SK-N-SH (cell line): Measurements from ENCODE around the gene RNF166. TPM values are rescaled to one million over a fixed set of nuclear protein-coding genes. Genes with fewer than 3 reads are reported as not detected.
A peak's percentile ranks its signal among the peaks of the same experiment; 100 is the strongest.

Experiments
- CTCF ChIA-PET: fragments of 300-600, 350-600 bp; formaldehyde crosslinking; extraction: SDS; loops from one replicate; lab custom pipeline; 2021; lab: Yijun Ruan, JAX
- POLR2A ChIA-PET: fragments of 350-600 bp; sonication (Branson Sonifier 250); formaldehyde crosslinking; extraction: SDS; loops from one replicate; lab custom pipeline; 2020; ENCODE audit warnings: antibody characterized with exemption, inconsistent platforms; lab: Yijun Ruan, JAX
- DNase-seq: peaks from one replicate; pipeline ENCODE4 v3.0.0; 2012
- H2AFZ ChIP-seq: fragments of 200-600 bp; sonication (generic); 2 replicates; pipeline ENCODE4 v1.8.1; 2016; ENCODE audit warnings: antibody characterized with exemption, mild to moderate bottlenecking, low read depth
- H3F3A ChIP-seq: fragments of 200-600 bp; sonication (generic); replicated peaks from 2 replicates; pipeline ENCODE3; 2016; ENCODE audit warnings: antibody characterized with exemption, mild to moderate bottlenecking; ENCODE audit not compliant: insufficient read depth
- H3K27ac ChIP-seq, 2 experiments: fragments of 200-500 bp in 1 of 2; fragments of 200-600 bp in 1 of 2; sonication (Bioruptor generic) in 1 of 2; sonication (generic), shearing (Covaris generic) in 1 of 2; 2 replicates each; pipeline versions ENCODE4 v1.5.1 to v1.6.1; 2014 to 2016; ENCODE audit warnings: low read depth in 2 of 2, inconsistent platforms in 1 of 2, low read length in 1 of 2, mild to moderate bottlenecking in 1 of 2, mixed read lengths in 1 of 2
- H3K27me3 ChIP-seq: fragments of 200-600 bp; sonication (generic), shearing (Covaris generic); 2 replicates; pipeline ENCODE4 v1.6.1; 2016; ENCODE audit warnings: mixed run types; ENCODE audit not compliant: insufficient read depth
- H3K36me3 ChIP-seq, 2 experiments: fragments of 200-500 bp in 1 of 2; fragments of 200-600 bp in 1 of 2; sonication (Bioruptor generic) in 1 of 2; sonication (generic) in 1 of 2; replicated peaks in 1 of 2; 2 replicates each; pipeline versions ENCODE3 to v1.5.1; 2014 to 2016; ENCODE audit warnings: low read length in 1 of 2, mild to moderate bottlenecking in 1 of 2; ENCODE audit not compliant: insufficient read depth in 2 of 2, control insufficient read depth in 1 of 2
- H3K4me1 ChIP-seq, 2 experiments: fragments of 200-500 bp in 1 of 2; fragments of 200-600 bp in 1 of 2; sonication (Bioruptor generic) in 1 of 2; sonication (generic), shearing (Covaris generic) in 1 of 2; 2 replicates each; pipeline versions ENCODE4 v1.5.1 to v1.6.1; 2014 to 2016; ENCODE audit warnings: low read depth in 1 of 2, low read length in 1 of 2, mixed run types in 1 of 2; ENCODE audit not compliant: insufficient read depth in 2 of 2, control insufficient read depth in 1 of 2
- H3K4me2 ChIP-seq: fragments of 200-600 bp; sonication (generic), shearing (Covaris generic); 2 replicates; pipeline ENCODE4 v1.6.1; 2017; ENCODE audit warnings: mixed run types
- H3K4me3 ChIP-seq, 2 experiments: fragments of 200-500 bp in 1 of 2; fragments of 200-600 bp in 1 of 2; sonication (Bioruptor generic) in 1 of 2; sonication (generic), shearing (Covaris generic) in 1 of 2; 2 replicates each; pipeline versions ENCODE4 v1.5.1 to v1.8.1; 2014 to 2016; ENCODE audit warnings: low read depth in 2 of 2, inconsistent platforms in 1 of 2, low read length in 1 of 2, mild to moderate bottlenecking in 1 of 2, mixed read lengths in 1 of 2, moderate library complexity in 1 of 2
- H3K79me2 ChIP-seq: fragments of 200-600 bp; sonication (generic); 2 replicates; pipeline ENCODE4 v1.8.1; 2017; ENCODE audit warnings: mild to moderate bottlenecking; ENCODE audit not compliant: insufficient read depth
- H3K9ac ChIP-seq: fragments of 200-600 bp; sonication (generic); 2 replicates; pipeline ENCODE4 v1.6.1; 2017; ENCODE audit warnings: mixed run types
- H3K9me2 ChIP-seq: fragments of 200-600 bp; sonication (generic); 2 replicates; pipeline ENCODE4 v1.6.1; 2017; ENCODE audit warnings: mixed run types
- H3K9me3 ChIP-seq: fragments of 200-600 bp; sonication (generic); 2 replicates; pipeline ENCODE4 v1.6.1; 2017; ENCODE audit warnings: mixed run types, mild to moderate bottlenecking, moderate library complexity
- H4K20me1 ChIP-seq: fragments of 200-600 bp; sonication (generic); 2 replicates; pipeline ENCODE4 v1.6.1; 2017; ENCODE audit warnings: mild to moderate bottlenecking, mixed run types; ENCODE audit not compliant: insufficient read depth
- FOSL2 ChIP-seq: IDR thresholded peaks from 2 replicates; pipeline ENCODE4 v1.4.0; 2012; ENCODE audit warnings: low read depth, mild to moderate bottlenecking, moderate library complexity, borderline replicate concordance
- FOXJ3 ChIP-seq: sonication (generic); formaldehyde crosslinking; IDR thresholded peaks from 2 replicates; pipeline ENCODE4 v1.5.1; 2020; ENCODE audit warnings: mild to moderate bottlenecking, missing genetic modification reagents
- NFIC ChIP-seq: IDR thresholded peaks from 2 replicates; pipeline ENCODE4 v1.4.0; 2012; ENCODE audit warnings: borderline replicate concordance
- NRF1 ChIP-seq: IDR thresholded peaks from 2 replicates; pipeline ENCODE4 v1.6.1; 2012; ENCODE audit warnings: low read depth, mild to moderate bottlenecking, low read length
- POLR2AphosphoS5 ChIP-seq: IDR thresholded peaks from 2 replicates; pipeline ENCODE4 v1.6.1; 2012; ENCODE audit warnings: low read depth, low read length
- RXRA ChIP-seq: IDR thresholded peaks from 2 replicates; pipeline ENCODE4 v1.4.0; 2012; ENCODE audit warnings: low read depth, mild to moderate bottlenecking, borderline replicate concordance
- TAF1 ChIP-seq: IDR thresholded peaks from 2 replicates; pipeline ENCODE4 v1.6.1; 2012; ENCODE audit warnings: low read depth, mild to moderate bottlenecking, low read length, moderate library complexity, borderline replicate concordance
- TCF12 ChIP-seq: IDR thresholded peaks from 2 replicates; pipeline ENCODE4 v1.4.0; 2012
- TEAD4 ChIP-seq: IDR thresholded peaks from 2 replicates; pipeline ENCODE4 v1.4.0; 2012; ENCODE audit warnings: mild to moderate bottlenecking, borderline replicate concordance; ENCODE audit not compliant: insufficient read depth
- WGBS: methylation state at CpG from one replicate; pipeline ENCODE4 v1.1.6; 2017; ENCODE audit warnings: low lambda C conversion rate; 5-methylcytosine and 5-hydroxymethylcytosine counted together
- polyA plus RNA-seq, 3 experiments: library from polyadenylated mRNA; depleted of rRNA; stranded (reverse); fragments of >200 nt; gene quantifications; 2 replicates each; pipeline ENCODE4 v1.2.3, GENCODE V29; 2012
- TF ChIP-seq, protein P1 (sequence below): IDR thresholded peaks from 2 replicates; pipeline ENCODE4 v1.4.0; 2012; ENCODE audit warnings: low read depth, borderline replicate concordance
- TF ChIP-seq, protein P2 (sequence below): fragments of 200-600 bp; sonication (generic); IDR thresholded peaks from 2 replicates; pipeline ENCODE4 v1.6.1; 2017; ENCODE audit warnings: antibody characterized with exemption, mild to moderate bottlenecking, moderate library complexity
- TF ChIP-seq, protein P3 (sequence below): IDR thresholded peaks from 2 replicates; pipeline ENCODE4 v1.4.0; 2012; ENCODE audit warnings: low read depth, borderline replicate concordance
- TF ChIP-seq, protein P4 (sequence below): IDR thresholded peaks from 2 replicates; pipeline ENCODE4; 2012
- TF ChIP-seq, protein P5 (sequence below): fragments of 150-350 bp; IDR thresholded peaks from 2 replicates; pipeline ENCODE4 v1.6.1; 2017; ENCODE audit warnings: antibody characterized with exemption, low read length, low read depth, borderline replicate concordance

Gene RNF166
- polyA plus RNA-seq, 1 of the 3 experiments (the other 2 are of a cell fraction), result 17.2 TPM

DNA sequence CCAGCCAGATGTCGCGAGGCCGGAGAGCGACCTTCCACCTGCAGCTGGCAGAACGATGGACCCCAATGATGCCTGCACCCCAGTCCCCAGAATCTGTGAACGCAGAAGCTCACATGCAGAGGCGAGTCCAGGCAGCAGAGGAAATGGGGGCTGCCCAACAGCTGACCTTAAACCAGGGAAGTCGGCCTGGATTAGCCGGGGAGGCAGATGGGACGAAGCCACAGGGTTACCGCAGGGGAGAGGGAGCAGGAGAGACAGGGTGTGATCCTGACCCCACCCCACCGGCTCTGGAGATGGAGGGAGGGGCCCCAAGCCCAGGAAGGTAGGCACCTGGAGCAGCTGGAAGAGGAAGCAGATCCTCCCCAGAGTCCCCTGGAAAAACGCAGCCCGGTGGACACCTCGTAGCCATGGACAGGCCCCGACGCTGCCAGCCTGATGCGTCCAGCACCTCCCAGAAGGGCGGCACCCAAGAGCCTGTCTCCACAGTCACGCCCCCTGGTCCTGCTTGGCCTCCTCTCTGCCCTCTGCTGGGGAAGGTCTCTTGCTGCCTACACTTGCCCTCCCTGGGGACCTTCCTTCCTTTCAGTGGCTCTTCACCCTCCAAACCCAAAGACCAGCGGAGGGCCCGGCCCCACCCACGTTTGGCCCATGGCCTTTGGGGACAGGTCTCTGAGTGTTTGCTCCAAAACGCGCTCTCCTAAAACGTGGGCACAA lies 41.5 kb upstream of the RNF166 start:
- 82% methylated on average over 26 of the region's 26 CpGs for WGBS
- H3K9ac ChIP-seq, result no peak overlapping the region
- H3K4me2 ChIP-seq, result no peak overlapping the region
- TF ChIP-seq NRF1, result no peak
- TF ChIP-seq, protein P1, sequence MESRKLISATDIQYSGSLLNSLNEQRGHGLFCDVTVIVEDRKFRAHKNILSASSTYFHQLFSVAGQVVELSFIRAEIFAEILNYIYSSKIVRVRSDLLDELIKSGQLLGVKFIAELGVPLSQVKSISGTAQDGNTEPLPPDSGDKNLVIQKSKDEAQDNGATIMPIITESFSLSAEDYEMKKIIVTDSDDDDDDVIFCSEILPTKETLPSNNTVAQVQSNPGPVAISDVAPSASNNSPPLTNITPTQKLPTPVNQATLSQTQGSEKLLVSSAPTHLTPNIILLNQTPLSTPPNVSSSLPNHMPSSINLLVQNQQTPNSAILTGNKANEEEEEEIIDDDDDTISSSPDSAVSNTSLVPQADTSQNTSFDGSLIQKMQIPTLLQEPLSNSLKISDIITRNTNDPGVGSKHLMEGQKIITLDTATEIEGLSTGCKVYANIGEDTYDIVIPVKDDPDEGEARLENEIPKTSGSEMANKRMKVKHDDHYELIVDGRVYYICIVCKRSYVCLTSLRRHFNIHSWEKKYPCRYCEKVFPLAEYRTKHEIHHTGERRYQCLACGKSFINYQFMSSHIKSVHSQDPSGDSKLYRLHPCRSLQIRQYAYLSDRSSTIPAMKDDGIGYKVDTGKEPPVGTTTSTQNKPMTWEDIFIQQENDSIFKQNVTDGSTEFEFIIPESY, result no peak
- TF ChIP-seq, protein P2, sequence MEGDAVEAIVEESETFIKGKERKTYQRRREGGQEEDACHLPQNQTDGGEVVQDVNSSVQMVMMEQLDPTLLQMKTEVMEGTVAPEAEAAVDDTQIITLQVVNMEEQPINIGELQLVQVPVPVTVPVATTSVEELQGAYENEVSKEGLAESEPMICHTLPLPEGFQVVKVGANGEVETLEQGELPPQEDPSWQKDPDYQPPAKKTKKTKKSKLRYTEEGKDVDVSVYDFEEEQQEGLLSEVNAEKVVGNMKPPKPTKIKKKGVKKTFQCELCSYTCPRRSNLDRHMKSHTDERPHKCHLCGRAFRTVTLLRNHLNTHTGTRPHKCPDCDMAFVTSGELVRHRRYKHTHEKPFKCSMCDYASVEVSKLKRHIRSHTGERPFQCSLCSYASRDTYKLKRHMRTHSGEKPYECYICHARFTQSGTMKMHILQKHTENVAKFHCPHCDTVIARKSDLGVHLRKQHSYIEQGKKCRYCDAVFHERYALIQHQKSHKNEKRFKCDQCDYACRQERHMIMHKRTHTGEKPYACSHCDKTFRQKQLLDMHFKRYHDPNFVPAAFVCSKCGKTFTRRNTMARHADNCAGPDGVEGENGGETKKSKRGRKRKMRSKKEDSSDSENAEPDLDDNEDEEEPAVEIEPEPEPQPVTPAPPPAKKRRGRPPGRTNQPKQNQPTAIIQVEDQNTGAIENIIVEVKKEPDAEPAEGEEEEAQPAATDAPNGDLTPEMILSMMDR, result peak; percentile 34
- peaks cover 74% of the 10 kb centered on the region for H3K79me2 ChIP-seq
- no peak for DNase-seq
- peaks cover 0 to 5% of the 10 kb centered on the region in 2 experiments for H3K36me3 ChIP-seq
- H3F3A ChIP-seq, result peaks cover 4% of the 10 kb centered on the region
- H3K4me3 ChIP-seq, result no peak overlapping the region
- H2AFZ ChIP-seq, result no peak overlapping the region
- CTCF ChIA-PET, result interaction anchor here (1.1 to 30.9 kb wide), 4 partner anchors 7 to 110 kb away, joined by 3 to 540 read pairs (median 272); no protein-coding TSS in a partner anchor
- POLR2A ChIA-PET, result no interaction called here
- H4K20me1 ChIP-seq, result peaks cover 54% of the 10 kb centered on the region
- H3K27me3 ChIP-seq, result no peaks in the 10 kb centered on the region
- H3K9me2 ChIP-seq, result no peaks in the 10 kb centered on the region
- no peaks in the 10 kb centered on the region for H3K9me3 ChIP-seq
- H3K27ac ChIP-seq, result no peak overlapping the region
- H3K4me1 ChIP-seq, result peaks cover 0 to 3% of the 10 kb centered on the region in 2 experiments; a peak in 1 of 4 replicates

DNA sequence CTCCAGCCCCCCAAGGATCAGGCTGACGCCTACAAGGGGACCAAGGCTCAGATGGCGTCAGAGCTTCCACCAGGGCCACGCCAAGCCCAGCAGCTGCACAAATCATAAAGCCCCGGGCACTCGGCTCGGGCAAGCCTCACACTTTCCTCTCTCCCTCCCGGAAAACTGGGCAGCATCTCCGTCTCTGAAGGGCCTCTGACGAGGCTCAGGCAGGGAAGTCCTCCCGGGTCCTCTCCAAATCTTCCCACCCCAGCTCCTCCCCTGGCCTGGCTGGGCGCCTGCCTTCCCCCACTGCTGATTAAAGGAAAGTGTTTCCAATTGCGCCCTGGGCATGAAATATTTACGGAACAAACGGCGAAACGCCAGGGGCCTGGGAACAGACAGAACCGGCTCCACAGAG lies 40.3 kb upstream of the RNF166 start:
- ChIA-PET POLR2A (interaction anchor here (1.2 kb wide), 1 partner anchor 53 kb away, joined by 3 read pairs; no protein-coding TSS in a partner anchor), CTCF (interaction anchor here (1.1 to 30.9 kb wide), 6 partner anchors 6 to 421 kb away, joined by 3 to 540 read pairs (median 25); partner anchors contain the start of gene PIEZO1)
- Histone ChIP-seq H3K9me3 (no peaks in the 10 kb centered on the region), H3K27me3 (no peaks in the 10 kb centered on the region), H3K4me1 (peaks cover 0 to 3% of the 10 kb centered on the region in 2 experiments; a peak in 1 of 4 replicates), H2AFZ (no peak overlapping the region), H3K79me2 (peaks cover 66% of the 10 kb centered on the region), H3K4me3 (no peak overlapping the region), H3K9ac (no peak overlapping the region), H3K9me2 (no peaks in the 10 kb centered on the region), H3F3A (peaks cover 4% of the 10 kb centered on the region), H3K36me3 (peaks cover 0 to 5% of the 10 kb centered on the region in 2 experiments), H3K4me2 (no peak overlapping the region), H3K27ac (no peak overlapping the region), H4K20me1 (peaks cover 48% of the 10 kb centered on the region)
- WGBS, result 78% methylated on average over 17 of the region's 17 CpGs
- DNase-seq, result no peak
- TF ChIP-seq TCF12 (no peak), RXRA (no peak), POLR2AphosphoS5 (no peak), TEAD4 (no peak), NRF1 (no peak), NFIC (no peak), FOXJ3 (CRISPR knock-in tag) (no peak), TAF1 (no peak), FOSL2 (no peak)
- TF ChIP-seq, protein P3, sequence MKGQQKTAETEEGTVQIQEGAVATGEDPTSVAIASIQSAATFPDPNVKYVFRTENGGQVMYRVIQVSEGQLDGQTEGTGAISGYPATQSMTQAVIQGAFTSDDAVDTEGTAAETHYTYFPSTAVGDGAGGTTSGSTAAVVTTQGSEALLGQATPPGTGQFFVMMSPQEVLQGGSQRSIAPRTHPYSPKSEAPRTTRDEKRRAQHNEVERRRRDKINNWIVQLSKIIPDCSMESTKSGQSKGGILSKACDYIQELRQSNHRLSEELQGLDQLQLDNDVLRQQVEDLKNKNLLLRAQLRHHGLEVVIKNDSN, result no peak
- TF ChIP-seq, protein P4, sequence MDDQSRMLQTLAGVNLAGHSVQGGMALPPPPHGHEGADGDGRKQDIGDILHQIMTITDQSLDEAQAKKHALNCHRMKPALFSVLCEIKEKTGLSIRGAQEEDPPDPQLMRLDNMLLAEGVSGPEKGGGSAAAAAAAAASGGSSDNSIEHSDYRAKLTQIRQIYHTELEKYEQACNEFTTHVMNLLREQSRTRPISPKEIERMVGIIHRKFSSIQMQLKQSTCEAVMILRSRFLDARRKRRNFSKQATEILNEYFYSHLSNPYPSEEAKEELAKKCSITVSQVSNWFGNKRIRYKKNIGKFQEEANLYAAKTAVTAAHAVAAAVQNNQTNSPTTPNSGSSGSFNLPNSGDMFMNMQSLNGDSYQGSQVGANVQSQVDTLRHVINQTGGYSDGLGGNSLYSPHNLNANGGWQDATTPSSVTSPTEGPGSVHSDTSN, result no peak
- TF ChIP-seq, protein P5, sequence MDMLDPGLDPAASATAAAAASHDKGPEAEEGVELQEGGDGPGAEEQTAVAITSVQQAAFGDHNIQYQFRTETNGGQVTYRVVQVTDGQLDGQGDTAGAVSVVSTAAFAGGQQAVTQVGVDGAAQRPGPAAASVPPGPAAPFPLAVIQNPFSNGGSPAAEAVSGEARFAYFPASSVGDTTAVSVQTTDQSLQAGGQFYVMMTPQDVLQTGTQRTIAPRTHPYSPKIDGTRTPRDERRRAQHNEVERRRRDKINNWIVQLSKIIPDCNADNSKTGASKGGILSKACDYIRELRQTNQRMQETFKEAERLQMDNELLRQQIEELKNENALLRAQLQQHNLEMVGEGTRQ, result no peak
